Uterus (tissue), 2 donors: ENCODE measurements around the gene MEGF8.

Experiments
- CTCF ChIP-seq, 4 experiments: fragments of 200-600 bp in 2 of 4; fragments of 450-650 bp in 2 of 4; sonication (generic) in 2 of 4; IDR thresholded peaks; one replicate each; pipeline ENCODE4 v1.5.1; 2016 to 2019; ENCODE audit warnings: antibody characterized with exemption in 4 of 4, mild to moderate bottlenecking in 2 of 4, moderate library complexity in 1 of 4
- POLR2A ChIP-seq, 2 donors: fragments of 450-650 bp; IDR thresholded peaks; one replicate each; pipeline ENCODE4 v1.6.1; 2016; ENCODE audit warnings: antibody characterized with exemption in 2 of 2, mild to moderate bottlenecking in 1 of 2, moderate library complexity in 1 of 2

GRCh38 chr19:42333018-42333417, 7.6 kb downstream of the MEGF8 start:
- TF ChIP-seq POLR2A (IDR thresholded peaks at IDR 0.05) (no peak), CTCF (IDR thresholded peaks at IDR 0.05) (no peak)
